Measurements from ENCODE around the gene UMODL1. TPM values are rescaled to one million over a fixed set of nuclear protein-coding genes. Genes with fewer than 3 reads are reported as not detected.

Gene UMODL1
- total and polyA plus RNA-seq, 4 donors, result 0.10 to 0.28 (median 0.14) TPM; not detected in 1

- no peak for DNase-seq
- no peak overlapping the region for H3K9ac ChIP-seq (ENCODE audit: insufficient read depth in 1 of 2, low read length in 2 of 2)
- H3K27me3 ChIP-seq (ENCODE audit: control insufficient read depth in 3 of 3, insufficient read depth in 3 of 3, low read length in 2 of 3), result no peaks in the 10 kb centered on the region
- no peaks in the 10 kb centered on the region for H3K9me3 ChIP-seq (ENCODE audit: control insufficient read depth in 4 of 4, insufficient read depth in 3 of 4, low read length in 3 of 4)
- ATAC-seq (ENCODE audit: insufficient read depth, low FRiP score), result no peak
- no peak overlapping the region for H3K4me3 ChIP-seq
- no peak overlapping the region for H3K27ac ChIP-seq (ENCODE audit: low read depth in 1 of 2, low read length in 1 of 2)
- H3K36me3 ChIP-seq (ENCODE audit: control insufficient read depth in 4 of 4, insufficient read depth in 4 of 4, low read length in 4 of 4), result no peaks in the 10 kb centered on the region
- TF ChIP-seq CTCF (IDR thresholded peaks at IDR 0.05; ENCODE audit: control extremely low read depth, extremely low read depth), result no peak
- H3K4me1 ChIP-seq (ENCODE audit: control insufficient read depth in 5 of 5, insufficient read depth in 5 of 5, low read length in 5 of 5), result peaks cover 0 to 24% (median 6%) of the 10 kb centered on the region in 5 donors
- 86 to 88% methylated on average over 11 of the region's 11 CpGs for WGBS, 2 donors
Observed at GRCh38 chr21:42157606-42158310, 86.6 kb downstream of the UMODL1 start.

- H3K27ac ChIP-seq (ENCODE audit: low read depth in 1 of 2, low read length in 1 of 2), result no peak overlapping the region
- 92% methylated on average over 8 of the region's 8 CpGs for WGBS, 2 donors
- ATAC-seq (ENCODE audit: insufficient read depth, low FRiP score) (no peak), DNase-seq (no peak)
- no peak overlapping the region for H3K4me3 ChIP-seq
- H3K27me3 ChIP-seq (ENCODE audit: control insufficient read depth in 3 of 3, insufficient read depth in 3 of 3, low read length in 2 of 3), result no peaks in the 10 kb centered on the region
- peaks cover 0 to 17% (median 4%) of the 10 kb centered on the region in 5 donors for H3K4me1 ChIP-seq (ENCODE audit: control insufficient read depth in 5 of 5, insufficient read depth in 5 of 5, low read length in 5 of 5)
- no peak for TF ChIP-seq CTCF (IDR thresholded peaks at IDR 0.05; ENCODE audit: control extremely low read depth, extremely low read depth)
- no peak overlapping the region for H3K9ac ChIP-seq (ENCODE audit: insufficient read depth in 1 of 2, low read length in 2 of 2)
- H3K36me3 ChIP-seq (ENCODE audit: control insufficient read depth in 4 of 4, insufficient read depth in 4 of 4, low read length in 4 of 4), result no peaks in the 10 kb centered on the region
- no peaks in the 10 kb centered on the region for H3K9me3 ChIP-seq (ENCODE audit: control insufficient read depth in 4 of 4, insufficient read depth in 3 of 4, low read length in 3 of 4)
Observed at GRCh38 chr21:42158846-42159245, 87.7 kb downstream of the UMODL1 start.

GRCh38 chr21:42159560-42160110, 88.5 kb downstream of the UMODL1 start:
- no peak for ATAC-seq (ENCODE audit: insufficient read depth, low FRiP score)
- DNase-seq, result no peak
- H3K27ac ChIP-seq (ENCODE audit: low read depth in 1 of 2, low read length in 1 of 2), result no peak overlapping the region
- no peak overlapping the region for H3K4me3 ChIP-seq
- H3K4me1 ChIP-seq (ENCODE audit: control insufficient read depth in 5 of 5, insufficient read depth in 5 of 5, low read length in 5 of 5), result peaks cover 0 to 17% (median 4%) of the 10 kb centered on the region in 5 donors
- no peaks in the 10 kb centered on the region for H3K36me3 ChIP-seq (ENCODE audit: control insufficient read depth in 4 of 4, insufficient read depth in 4 of 4, low read length in 4 of 4)
- 79 to 83% methylated on average over 11 of the region's 11 CpGs for WGBS, 2 donors
- no peak for TF ChIP-seq CTCF (IDR thresholded peaks at IDR 0.05; ENCODE audit: control extremely low read depth, extremely low read depth)
- H3K27me3 ChIP-seq (ENCODE audit: control insufficient read depth in 3 of 3, insufficient read depth in 3 of 3, low read length in 2 of 3), result no peaks in the 10 kb centered on the region
- H3K9ac ChIP-seq (ENCODE audit: insufficient read depth in 1 of 2, low read length in 2 of 2), result no peak overlapping the region
- H3K9me3 ChIP-seq (ENCODE audit: control insufficient read depth in 4 of 4, insufficient read depth in 3 of 4, low read length in 3 of 4), result no peaks in the 10 kb centered on the region

Measured in lung (tissue), 12 donors.